Activated CD8-positive, alpha-beta memory T cell treated with anti-CD3 and anti-CD28 coated beads, Interleukin-2, amount 10 ng/mL, durations not matched to agents 7 days and 5 days (primary cell): ENCODE measurements around the gene ATRN. TPM values are rescaled to one million over a fixed set of nuclear protein-coding genes. Genes with fewer than 3 reads are reported as not detected.
"Not testable (repeated sequence)": the region's sequence is repeated elsewhere in the genome, so short reads cannot be mapped to it uniquely, and the experiment has no call there.

Source experiments
- ATAC-seq: fragments of 150-1000 bp; cut with Tn5 transposase; one replicate; pipeline ENCODE4 v1.10.0; 2021; ENCODE audit warnings: moderate library complexity
- CTCF ChIA-PET: fragments of 350-600 bp; sonication (Branson Sonifier 250); formaldehyde crosslinking; loops from one replicate; lab custom pipeline; 2021; ENCODE audit warnings: antibody characterized with exemption; lab: Charles Lee
- DNase-seq: peaks from one replicate; pipeline ENCODE4 v3.0.0-alpha.2; 2020
- H3K27ac Mint-ChIP-seq: one replicate; pipeline ENCODE4 v1.8.0; 2021; ENCODE audit warnings: mild to moderate bottlenecking, mixed read lengths
- H3K27me3 Mint-ChIP-seq: one replicate; pipeline ENCODE4 v1.8.0; 2021; ENCODE audit warnings: mixed read lengths
- H3K36me3 Mint-ChIP-seq: one replicate; pipeline ENCODE4 v1.8.0; 2021; ENCODE audit warnings: mild to moderate bottlenecking, mixed read lengths
- H3K4me1 Mint-ChIP-seq: one replicate; pipeline ENCODE4 v1.8.0; 2021; ENCODE audit warnings: mixed read lengths
- H3K4me3 Mint-ChIP-seq: one replicate; pipeline ENCODE4 v1.8.0; 2021; ENCODE audit warnings: mild to moderate bottlenecking, moderate library complexity, mixed read lengths
- H3K9me3 Mint-ChIP-seq: one replicate; pipeline ENCODE4 v1.8.0; 2022; ENCODE audit warnings: low read depth, mixed read lengths
- total RNA-seq, 2 experiments: library from RNA; stranded (reverse); gene quantifications; one replicate each; pipeline ENCODE4 v1.2.3, GENCODE V29; 2021

The ATRN gene
- total RNA-seq, 2 experiments from 2014 or later: 8.1 to 9.0 TPM

DNA sequence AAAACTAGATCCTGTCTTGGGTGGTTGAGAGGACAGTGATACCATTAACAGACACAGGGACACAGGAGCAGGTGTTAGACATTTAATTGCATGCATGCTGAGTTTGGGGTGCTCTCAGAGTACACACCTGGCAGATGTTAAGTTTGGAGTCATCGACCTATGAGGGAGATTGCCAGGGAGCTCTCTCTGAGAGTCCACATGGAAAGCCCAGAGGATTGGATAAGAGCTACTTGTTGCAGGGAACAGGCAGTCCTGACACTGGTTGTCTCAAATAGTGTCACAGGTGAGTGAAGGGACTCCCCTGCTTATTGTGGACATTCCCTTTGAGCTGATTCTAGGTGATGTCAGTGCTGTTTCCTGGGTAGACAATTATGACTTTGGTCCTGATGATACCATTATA lies 3.1 kb downstream of the ATRN start:
- Mint-ChIP-seq H3K27me3 (no peaks in the 10 kb centered on the region), H3K4me1 (peaks cover 23% of the 10 kb centered on the region), H3K4me3 (no peak overlapping the region), H3K27ac (no peak overlapping the region), H3K9me3 (no peaks in the 10 kb centered on the region), H3K36me3 (peaks cover 4% of the 10 kb centered on the region)
- DNase-seq: no peak
- CTCF ChIA-PET: interaction anchor here (0.8 kb wide), 1 partner anchor 8 kb away, joined by 3 read pairs; no protein-coding TSS in a partner anchor
- no peak for ATAC-seq

DNA sequence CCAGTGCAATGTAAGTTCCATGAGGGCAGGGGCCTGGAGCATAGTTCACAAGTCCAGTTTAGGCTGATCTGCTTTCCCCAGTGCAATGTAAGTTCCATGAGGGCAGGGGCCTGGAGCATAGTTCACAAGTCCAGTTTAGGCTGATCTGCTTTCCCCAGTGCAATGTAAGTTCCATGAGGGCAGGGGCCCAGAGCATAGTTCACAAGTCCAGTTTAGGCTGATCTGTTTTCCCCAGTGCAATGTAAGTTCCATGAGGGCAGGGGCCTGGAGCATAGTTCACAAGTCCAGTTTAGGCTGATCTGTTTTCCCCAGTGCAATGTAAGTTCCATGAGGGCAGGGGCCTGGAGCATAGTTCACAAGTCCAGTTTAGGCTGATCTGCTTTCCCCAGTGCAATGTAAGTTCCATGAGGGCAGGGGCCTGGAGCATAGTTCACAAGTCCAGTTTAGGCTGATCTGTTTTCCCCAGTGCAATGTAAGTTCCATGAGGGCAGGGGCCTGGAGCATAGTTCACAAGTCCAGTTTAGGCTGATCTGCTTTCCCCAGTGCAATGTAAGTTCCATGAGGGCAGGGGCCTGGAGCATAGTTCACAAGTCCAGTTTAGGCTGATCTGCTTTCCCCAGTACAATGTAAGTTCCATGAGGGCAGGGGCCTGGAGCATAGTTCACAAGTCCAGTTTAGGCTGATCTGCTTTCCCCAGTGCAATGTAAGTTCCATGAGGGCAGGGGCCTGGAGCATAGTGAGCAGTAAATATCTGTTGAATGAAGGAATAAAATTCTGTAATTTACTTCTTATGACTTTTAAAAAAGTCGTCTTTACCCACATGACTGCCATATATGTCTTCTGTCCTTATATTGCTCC lies 6.4 kb downstream of the ATRN start:
- not testable (repeated sequence) for H3K9me3 Mint-ChIP-seq, H3K27ac Mint-ChIP-seq, H3K36me3 Mint-ChIP-seq, H3K27me3 Mint-ChIP-seq, H3K4me3 Mint-ChIP-seq, DNase-seq, ATAC-seq
- H3K4me1 Mint-ChIP-seq: peaks cover 16% of the 10 kb centered on the region
- CTCF ChIA-PET: interaction anchor here (0.7 kb wide), 1 partner anchor 86 kb away, joined by 3 read pairs; no protein-coding TSS in a partner anchor

- CTCF ChIA-PET: interaction anchor here (0.7 kb wide), 1 partner anchor 85 kb away, joined by 3 read pairs; no protein-coding TSS in a partner anchor
- ATAC-seq (no peak), DNase-seq (no peak)
- Mint-ChIP-seq H3K4me1 (peaks cover 9% of the 10 kb centered on the region), H3K27ac (no peak overlapping the region), H3K27me3 (no peaks in the 10 kb centered on the region), H3K9me3 (no peaks in the 10 kb centered on the region), H3K4me3 (no peak overlapping the region), H3K36me3 (peaks cover 4% of the 10 kb centered on the region)
These were observed 7.2 kb downstream of the ATRN start for GRCh38 chr20:3477861-3478544.

GRCh38 chr20:3479025-3479424 lies 8.2 kb downstream of the ATRN start:
- no peak for ATAC-seq
- no peak for DNase-seq
- H3K36me3 Mint-ChIP-seq: no peaks in the 10 kb centered on the region

DNA sequence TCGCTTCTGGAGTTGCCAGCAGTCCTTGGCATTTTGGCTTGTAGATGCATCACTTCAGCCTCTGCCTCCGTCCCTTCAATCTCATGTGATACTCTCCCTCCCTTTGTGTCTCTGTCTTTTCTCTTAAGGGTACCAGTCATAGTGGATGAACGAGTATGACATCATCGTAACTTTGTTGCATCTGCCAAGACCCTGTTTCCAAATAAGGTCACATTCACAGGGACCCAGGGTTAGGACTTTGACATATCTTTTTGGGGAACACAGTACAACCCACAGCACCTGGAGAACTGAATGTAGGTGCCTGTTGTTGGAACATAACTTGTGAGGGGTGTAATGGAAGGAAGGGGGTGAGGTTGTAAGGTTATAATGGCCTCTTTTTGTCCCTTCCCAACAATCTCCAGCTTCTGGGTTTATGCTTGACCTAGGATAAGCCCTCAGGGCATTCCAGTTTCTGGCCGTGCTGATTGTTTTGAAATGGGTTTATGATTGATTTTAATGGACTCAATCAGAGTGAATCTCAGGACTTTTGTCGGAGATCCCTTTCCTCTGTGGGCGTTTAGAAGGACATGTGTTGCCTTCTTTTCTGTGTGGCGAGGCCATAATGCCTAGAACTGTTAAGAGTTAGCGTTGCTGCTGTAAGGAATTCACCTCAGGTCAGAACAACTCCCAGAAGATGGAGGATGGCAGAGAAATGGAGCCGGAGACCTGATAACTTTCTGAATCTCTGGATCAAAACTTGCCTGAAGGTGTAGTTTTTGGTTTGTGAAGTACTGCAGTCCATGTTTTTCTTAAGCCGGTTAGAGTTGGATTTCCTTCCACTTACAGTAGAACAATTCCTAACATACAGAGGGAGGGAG lies 9.2 kb downstream of the ATRN start:
- CTCF ChIA-PET: no interaction called here
- no peak overlapping the region for H3K27ac Mint-ChIP-seq
- DNase-seq (no peak), ATAC-seq (no peak)
- H3K36me3 Mint-ChIP-seq: no peaks in the 10 kb centered on the region
- no peak overlapping the region for H3K4me3 Mint-ChIP-seq
- no peaks in the 10 kb centered on the region for H3K9me3 Mint-ChIP-seq
- H3K4me1 Mint-ChIP-seq: no peaks in the 10 kb centered on the region
- no peaks in the 10 kb centered on the region for H3K27me3 Mint-ChIP-seq

More at GRCh38 chr20:3479025-3479424, 8.2 kb downstream of the ATRN start:
- CTCF ChIA-PET: no interaction called here
- Mint-ChIP-seq H3K27ac (no peak overlapping the region), H3K27me3 (no peaks in the 10 kb centered on the region), H3K4me1 (no peaks in the 10 kb centered on the region), H3K9me3 (no peaks in the 10 kb centered on the region), H3K4me3 (no peak overlapping the region)

GRCh38 chr20:3483309-3483708 lies 12.5 kb downstream of the ATRN start:
- H3K4me1 Mint-ChIP-seq: no peaks in the 10 kb centered on the region
- ATAC-seq: no peak
- no peak overlapping the region for H3K4me3 Mint-ChIP-seq
- CTCF ChIA-PET: no interaction called here
- H3K9me3 Mint-ChIP-seq: peaks cover 11% of the 10 kb centered on the region
- H3K27ac Mint-ChIP-seq: no peak overlapping the region
- H3K27me3 Mint-ChIP-seq: no peaks in the 10 kb centered on the region
- peaks cover 18% of the 10 kb centered on the region for H3K36me3 Mint-ChIP-seq
- DNase-seq: no peak

GRCh38 chr20:3483784-3484183 lies 13.0 kb downstream of the ATRN start:
- Mint-ChIP-seq H3K4me3 (no peak overlapping the region), H3K36me3 (peaks cover 21% of the 10 kb centered on the region), H3K27me3 (no peaks in the 10 kb centered on the region), H3K27ac (no peak overlapping the region), H3K4me1 (no peaks in the 10 kb centered on the region), H3K9me3 (peaks cover 11% of the 10 kb centered on the region)
- CTCF ChIA-PET: no interaction called here
- DNase-seq: no peak
- ATAC-seq: no peak

DNA sequence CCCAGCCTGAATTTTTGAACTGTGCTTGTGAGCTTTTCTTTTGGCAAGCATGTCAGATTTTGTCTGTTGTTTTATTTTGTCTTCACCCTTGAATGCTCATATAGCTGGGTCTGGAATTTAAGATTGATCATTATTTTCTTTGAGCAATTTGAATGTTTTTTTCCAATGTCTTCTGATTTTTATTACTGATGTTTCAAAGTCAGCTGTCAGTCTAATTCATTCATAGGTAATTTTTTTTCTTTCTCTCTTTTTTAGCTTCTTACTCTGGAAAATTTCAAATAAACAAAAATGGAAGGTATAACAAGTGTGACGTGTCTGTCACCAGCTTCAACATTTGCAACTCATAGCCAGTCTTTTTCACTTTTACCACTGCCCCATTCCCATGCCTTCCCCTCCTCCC lies 15.1 kb downstream of the ATRN start:
- H3K9me3 Mint-ChIP-seq: peaks cover 11% of the 10 kb centered on the region
- H3K36me3 Mint-ChIP-seq: peaks cover 24% of the 10 kb centered on the region
- no peak overlapping the region for H3K27ac Mint-ChIP-seq
- H3K27me3 Mint-ChIP-seq: no peaks in the 10 kb centered on the region
- CTCF ChIA-PET: interaction anchor here (1.0 kb wide), 1 partner anchor 19 kb away, joined by 3 read pairs; no protein-coding TSS in a partner anchor
- no peaks in the 10 kb centered on the region for H3K4me1 Mint-ChIP-seq
- DNase-seq: no peak
- ATAC-seq: no peak
- H3K4me3 Mint-ChIP-seq: no peak overlapping the region

GRCh38 chr20:3486850-3487249 lies 16.0 kb downstream of the ATRN start:
- CTCF ChIA-PET: no interaction called here

DNA sequence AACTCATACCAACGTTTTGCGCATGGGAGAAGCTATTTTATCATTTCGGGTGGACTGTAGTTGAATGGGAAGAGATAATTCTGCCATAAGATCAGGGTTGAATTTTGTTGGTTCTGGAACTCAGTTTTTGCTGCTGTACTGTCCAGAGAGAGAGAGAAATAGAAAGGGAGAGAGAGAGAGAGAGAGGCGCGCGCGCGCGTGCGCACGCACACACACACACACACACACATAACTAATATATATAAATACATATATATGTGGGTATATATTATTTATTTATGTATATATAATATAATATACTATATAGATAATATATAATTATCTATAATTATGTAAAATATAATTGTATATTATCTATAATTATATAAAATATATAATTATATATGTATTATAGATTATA lies 21.9 kb downstream of the ATRN start:
- peaks cover 2% of the 10 kb centered on the region for H3K9me3 Mint-ChIP-seq
- ATAC-seq: no peak
- no peak for DNase-seq
- peaks cover 11% of the 10 kb centered on the region for H3K36me3 Mint-ChIP-seq
- CTCF ChIA-PET: no interaction called here
- no peaks in the 10 kb centered on the region for H3K4me1 Mint-ChIP-seq
- no peak overlapping the region for H3K27ac Mint-ChIP-seq
- H3K4me3 Mint-ChIP-seq: no peak overlapping the region
- H3K27me3 Mint-ChIP-seq: no peaks in the 10 kb centered on the region

More at GRCh38 chr20:3486850-3487249, 16.0 kb downstream of the ATRN start:
- Mint-ChIP-seq H3K9me3 (peaks cover 11% of the 10 kb centered on the region), H3K27ac (no peak overlapping the region), H3K4me1 (no peaks in the 10 kb centered on the region), H3K36me3 (peaks cover 24% of the 10 kb centered on the region), H3K27me3 (no peaks in the 10 kb centered on the region), H3K4me3 (no peak overlapping the region)
- DNase-seq (no peak), ATAC-seq (no peak)

DNA sequence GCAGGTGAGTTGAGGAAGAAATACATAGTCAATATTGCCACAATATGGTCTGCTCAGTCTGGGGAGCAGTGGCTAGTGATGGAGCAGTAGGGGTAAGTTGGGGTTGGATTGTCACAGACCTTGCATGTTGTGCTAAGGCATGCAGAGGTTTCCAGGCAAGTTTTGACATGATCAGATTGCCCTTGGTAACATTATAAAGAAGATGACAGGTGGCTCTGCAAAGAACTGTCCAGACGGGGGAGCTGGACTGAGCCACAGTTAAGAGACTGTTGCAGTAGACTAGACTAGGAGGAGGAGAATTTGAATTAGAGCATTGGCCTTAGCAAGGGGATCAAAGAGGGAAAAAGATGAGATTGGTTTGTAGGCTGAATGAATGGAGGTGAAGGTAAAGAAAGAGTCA lies 23.4 kb downstream of the ATRN start:
- Mint-ChIP-seq H3K4me1 (no peaks in the 10 kb centered on the region), H3K36me3 (peaks cover 6% of the 10 kb centered on the region), H3K27me3 (no peaks in the 10 kb centered on the region), H3K27ac (no peak overlapping the region), H3K4me3 (no peak overlapping the region), H3K9me3 (no peaks in the 10 kb centered on the region)
- CTCF ChIA-PET: no interaction called here
- no peak for ATAC-seq
- no peak for DNase-seq

DNA sequence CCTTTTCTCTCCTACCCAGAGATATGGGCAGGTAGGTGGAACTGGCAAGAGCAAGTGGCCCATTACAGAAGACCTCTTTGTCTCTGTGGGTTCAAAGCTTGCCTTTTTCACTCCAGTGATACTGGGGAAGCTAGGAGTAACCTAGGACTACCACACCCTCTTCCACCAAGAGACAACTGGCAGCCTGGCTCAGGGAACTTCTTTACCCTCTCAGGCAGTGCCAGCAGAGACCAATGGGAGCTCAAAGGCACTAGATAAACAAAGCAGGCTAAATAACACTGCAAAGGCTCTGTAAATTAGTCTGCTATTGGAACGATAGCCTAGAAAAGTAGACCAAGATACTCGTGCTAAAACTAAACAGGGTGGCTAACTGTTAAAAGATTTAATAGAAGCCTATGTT lies 32.1 kb downstream of the ATRN start:
- no peak for ATAC-seq
- Mint-ChIP-seq H3K27me3 (no peaks in the 10 kb centered on the region), H3K4me3 (no peak overlapping the region)

DNA sequence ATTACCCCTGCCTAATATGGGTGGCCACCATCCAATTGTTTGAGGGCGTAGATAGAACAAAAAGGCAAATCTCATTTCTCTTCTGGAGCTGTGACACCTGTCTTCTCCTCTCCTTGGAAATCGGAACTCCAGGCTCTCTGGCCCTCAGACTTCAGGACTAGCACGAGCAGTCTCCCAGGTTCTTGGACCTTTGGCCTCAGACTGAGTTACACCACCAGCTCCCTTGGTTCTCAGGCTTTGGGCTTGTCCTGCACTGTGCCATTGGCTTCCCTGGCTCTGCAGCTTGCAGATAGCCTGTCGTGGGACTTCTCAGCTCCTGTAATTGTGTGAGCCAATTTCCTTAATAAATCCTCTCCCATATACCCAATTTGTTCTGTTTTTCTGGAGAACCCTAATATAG lies 34.3 kb downstream of the ATRN start:
- H3K4me1 Mint-ChIP-seq: peaks cover 8% of the 10 kb centered on the region
- ATAC-seq (no peak), DNase-seq (no peak)
- H3K27me3 Mint-ChIP-seq: no peaks in the 10 kb centered on the region
- no peak overlapping the region for H3K27ac Mint-ChIP-seq
- H3K36me3 Mint-ChIP-seq: peaks cover 1% of the 10 kb centered on the region
- H3K4me3 Mint-ChIP-seq: no peak overlapping the region
- CTCF ChIA-PET: interaction anchor here (0.7 kb wide), 1 partner anchor 20 kb away, joined by 3 read pairs; no protein-coding TSS in a partner anchor
- peaks cover 2% of the 10 kb centered on the region for H3K9me3 Mint-ChIP-seq

More for the DNA sequence above, 32.1 kb downstream of the ATRN start:
- H3K36me3 Mint-ChIP-seq: no peaks in the 10 kb centered on the region
- CTCF ChIA-PET: no interaction called here
- H3K27ac Mint-ChIP-seq: no peak overlapping the region
- no peak for DNase-seq
- H3K9me3 Mint-ChIP-seq: peaks cover 2% of the 10 kb centered on the region
- peaks cover 2% of the 10 kb centered on the region for H3K4me1 Mint-ChIP-seq
